Measurements from ENCODE around the gene SPRED3. TPM values are rescaled to one million over a fixed set of nuclear protein-coding genes. Genes with fewer than 3 reads are reported as not detected.
"Not testable (repeated sequence)": the region's sequence is repeated elsewhere in the genome, so short reads cannot be mapped to it uniquely, and the experiment has no call there.

SPRED3 gene
- 0.77 and 1.5 TPM in 2 replicates for total RNA-seq
- 2.0 and 4.8 TPM in 2 replicates for polyA plus RNA-seq
- polyA plus RNA-seq (2012) = 2.8 and 6.8 TPM in 2 replicates
- 9.5 and 18.3 TPM in 2 replicates for polyA minus RNA-seq (ENCODE audit: low replicate concordance)

GRCh38 chr19:38388349-38389100 is at the start of gene SPRED3:
Gene SPRED3, plus strand, starts transcription at chr19:38388697. Its CDS starts 1,606 bp downstream, at chr19:38390303.
- H3K4me3 ChIP-seq (replicated peaks in 1 of 4; ENCODE audit: control extremely low read depth in 1 of 4, insufficient read depth in 1 of 4, low read depth in 3 of 4, low read length in 4 of 4) = peak within 1 kb of the TSS; percentile 86 to 97 (median 92)
- peak within 1 kb of the TSS; percentile 94 for H3K27ac ChIP-seq (ENCODE audit: insufficient read depth, low read length)
- H3K79me2 ChIP-seq (ENCODE audit: control insufficient read depth, insufficient read depth, low read length) = peaks cover 14% of the 10 kb centered on the region
- H3K4me2 ChIP-seq (ENCODE audit: extremely low read depth, insufficient read depth, low read length) = peak within 1 kb of the TSS; percentile 99
- peak within 1 kb of the TSS; percentile 74 for H2AFZ ChIP-seq (ENCODE audit: low read length)
- no peaks in the 10 kb centered on the region for H3K27me3 ChIP-seq (ENCODE audit: control insufficient read depth, insufficient read depth, low read length)
- H3K4me1 ChIP-seq (ENCODE audit: control insufficient read depth, extremely low read depth, insufficient read depth, low read length) = peaks cover 14% of the 10 kb centered on the region
- no peaks in the 10 kb centered on the region for H3K9me3 ChIP-seq (ENCODE audit: control insufficient read depth, insufficient read depth, low read depth, low read length)
- DNase-seq (ENCODE audit: low read depth in 2 of 2) = peak; percentile 70 to 79
- peaks cover 11% of the 10 kb centered on the region for H3K36me3 ChIP-seq (ENCODE audit: control insufficient read depth, insufficient read depth, low read length)
- TF ChIP-seq CTCF (conservative IDR thresholded peaks at IDR 0.05 in 1 of 2, IDR thresholded peaks at IDR 0.05 in 1 of 2; ENCODE audit: low read depth in 1 of 2, low read length in 2 of 2) (no peak), EZH2 (IDR thresholded peaks at IDR 0.05; ENCODE audit: low read length, missing control alignments) (no peak)
- peak within 1 kb of the TSS; percentile 88 for H3K9ac ChIP-seq (ENCODE audit: insufficient read depth, low read length)
- no peaks in the 10 kb centered on the region for H4K20me1 ChIP-seq (ENCODE audit: control insufficient read depth, extremely low read depth, insufficient read depth, low read length)

GRCh38 chr19:38339011-38339410 is 49.5 kb upstream of the SPRED3 start:
- H4K20me1 ChIP-seq (ENCODE audit: control insufficient read depth, extremely low read depth, insufficient read depth, low read length); H3K9ac ChIP-seq (ENCODE audit: insufficient read depth, low read length); H3K79me2 ChIP-seq (ENCODE audit: control insufficient read depth, insufficient read depth, low read length); H3K4me3 ChIP-seq (replicated peaks in 1 of 4; ENCODE audit: control extremely low read depth in 1 of 4, insufficient read depth in 1 of 4, low read depth in 3 of 4, low read length in 4 of 4); H3K4me2 ChIP-seq (ENCODE audit: extremely low read depth, insufficient read depth, low read length); H3K27ac ChIP-seq (ENCODE audit: insufficient read depth, low read length); H3K9me3 ChIP-seq (ENCODE audit: control insufficient read depth, insufficient read depth, low read depth, low read length); H3K27me3 ChIP-seq (ENCODE audit: control insufficient read depth, insufficient read depth, low read length); H2AFZ ChIP-seq (ENCODE audit: low read length); H3K36me3 ChIP-seq (ENCODE audit: control insufficient read depth, insufficient read depth, low read length); H3K4me1 ChIP-seq (ENCODE audit: control insufficient read depth, extremely low read depth, insufficient read depth, low read length): not testable (repeated sequence)
- DNase-seq (ENCODE audit: low read depth in 2 of 2) = peak in 1 of 2 donors; percentile 39

GRCh38 chr19:38340927-38341326 is 47.6 kb upstream of the SPRED3 start:
- no peak for TF ChIP-seq CTCF (conservative IDR thresholded peaks at IDR 0.05 in 1 of 2, IDR thresholded peaks at IDR 0.05 in 1 of 2; ENCODE audit: low read depth in 1 of 2, low read length in 2 of 2)
- no peak for TF ChIP-seq EZH2 (IDR thresholded peaks at IDR 0.05; ENCODE audit: low read length, missing control alignments)
- no peaks in the 10 kb centered on the region for H3K27me3 ChIP-seq (ENCODE audit: control insufficient read depth, insufficient read depth, low read length)
- H3K27ac ChIP-seq (ENCODE audit: insufficient read depth, low read length) = no peak overlapping the region

More at GRCh38 chr19:38340927-38341326, 47.6 kb upstream of the SPRED3 start:
- H3K4me2 ChIP-seq (ENCODE audit: extremely low read depth, insufficient read depth, low read length) = no peak overlapping the region
- peaks cover 2% of the 10 kb centered on the region for H3K4me1 ChIP-seq (ENCODE audit: control insufficient read depth, extremely low read depth, insufficient read depth, low read length)
- H2AFZ ChIP-seq (ENCODE audit: low read length) = no peak overlapping the region
- no peaks in the 10 kb centered on the region for H3K36me3 ChIP-seq (ENCODE audit: control insufficient read depth, insufficient read depth, low read length)
- no peak for DNase-seq (ENCODE audit: low read depth in 2 of 2)
- no peaks in the 10 kb centered on the region for H4K20me1 ChIP-seq (ENCODE audit: control insufficient read depth, extremely low read depth, insufficient read depth, low read length)
- H3K4me3 ChIP-seq (replicated peaks in 1 of 4; ENCODE audit: control extremely low read depth in 1 of 4, insufficient read depth in 1 of 4, low read depth in 3 of 4, low read length in 4 of 4) = no peak overlapping the region
- H3K9ac ChIP-seq (ENCODE audit: insufficient read depth, low read length) = no peak overlapping the region
- no peaks in the 10 kb centered on the region for H3K79me2 ChIP-seq (ENCODE audit: control insufficient read depth, insufficient read depth, low read length)
- H3K9me3 ChIP-seq (ENCODE audit: control insufficient read depth, insufficient read depth, low read depth, low read length) = no peaks in the 10 kb centered on the region

Measured in fibroblast of lung (primary cell).